Endothelial cell (in vitro differentiated cells): ENCODE data around the gene PTPRE. TPM values are rescaled to one million over a fixed set of nuclear protein-coding genes. Genes with fewer than 3 reads are reported as not detected.

Experiments
- DNase-seq: peaks from one replicate; pipeline ENCODE4 v3.0.0; 2021; ENCODE audit warnings: low spot score
- H3K27ac Mint-ChIP-seq: one replicate; pipeline ENCODE4 v1.8.0; 2021; ENCODE audit warnings: mixed read lengths, inconsistent platforms; ENCODE audit not compliant: unreplicated experiment
- H3K27me3 Mint-ChIP-seq: one replicate; pipeline ENCODE4 v1.8.0; 2021; ENCODE audit warnings: mild to moderate bottlenecking, moderate library complexity, mixed read lengths, inconsistent platforms; ENCODE audit not compliant: unreplicated experiment
- H3K36me3 Mint-ChIP-seq: one replicate; pipeline ENCODE4 v1.8.0; 2021; ENCODE audit warnings: mild to moderate bottlenecking, low read depth, mixed read lengths, inconsistent platforms; ENCODE audit not compliant: unreplicated experiment
- H3K4me1 Mint-ChIP-seq: one replicate; pipeline ENCODE4 v1.8.0; 2021; ENCODE audit warnings: mild to moderate bottlenecking, mixed read lengths, inconsistent platforms; ENCODE audit not compliant: unreplicated experiment
- H3K4me3 Mint-ChIP-seq: one replicate; pipeline ENCODE4 v1.8.0; 2021; ENCODE audit warnings: mild to moderate bottlenecking, mixed read lengths, inconsistent platforms; ENCODE audit not compliant: unreplicated experiment
- H3K9me3 Mint-ChIP-seq: one replicate; pipeline ENCODE4 v1.8.0; 2021; ENCODE audit warnings: mixed read lengths, inconsistent platforms; ENCODE audit not compliant: unreplicated experiment
- CTCF ChIP-seq: fragments of 200-600 bp; sonication (generic); IDR thresholded peaks from one replicate; pipeline ENCODE4 v1.5.0; 2021; ENCODE audit warnings: antibody characterized with exemption; ENCODE audit not compliant: unreplicated experiment
- long read RNA-seq: library from polyadenylated mRNA; unstranded; transcript quantifications from one replicate; pipeline ENCODE4 v2.0.0, GENCODE V29; 2020; ENCODE audit not compliant: unreplicated experiment
- total RNA-seq: library from RNA; stranded (reverse); fragmentation: NEBNext Ultra II Directional; extraction: Animal tissue kit (Norgen Biotek cat#: 25700); gene quantifications from one replicate; pipeline ENCODE4 v1.2.1, GENCODE V29; 2021; ENCODE audit not compliant: unreplicated experiment

Gene PTPRE, protein sequence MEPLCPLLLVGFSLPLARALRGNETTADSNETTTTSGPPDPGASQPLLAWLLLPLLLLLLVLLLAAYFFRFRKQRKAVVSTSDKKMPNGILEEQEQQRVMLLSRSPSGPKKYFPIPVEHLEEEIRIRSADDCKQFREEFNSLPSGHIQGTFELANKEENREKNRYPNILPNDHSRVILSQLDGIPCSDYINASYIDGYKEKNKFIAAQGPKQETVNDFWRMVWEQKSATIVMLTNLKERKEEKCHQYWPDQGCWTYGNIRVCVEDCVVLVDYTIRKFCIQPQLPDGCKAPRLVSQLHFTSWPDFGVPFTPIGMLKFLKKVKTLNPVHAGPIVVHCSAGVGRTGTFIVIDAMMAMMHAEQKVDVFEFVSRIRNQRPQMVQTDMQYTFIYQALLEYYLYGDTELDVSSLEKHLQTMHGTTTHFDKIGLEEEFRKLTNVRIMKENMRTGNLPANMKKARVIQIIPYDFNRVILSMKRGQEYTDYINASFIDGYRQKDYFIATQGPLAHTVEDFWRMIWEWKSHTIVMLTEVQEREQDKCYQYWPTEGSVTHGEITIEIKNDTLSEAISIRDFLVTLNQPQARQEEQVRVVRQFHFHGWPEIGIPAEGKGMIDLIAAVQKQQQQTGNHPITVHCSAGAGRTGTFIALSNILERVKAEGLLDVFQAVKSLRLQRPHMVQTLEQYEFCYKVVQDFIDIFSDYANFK
- 117 TPM for total RNA-seq
- long read RNA-seq, full-length matches to known transcripts: 1 of 54 reads
- long read RNA-seq, partial matches to known transcripts: 12 of 54 reads
- long read RNA-seq, other reads (novel, unspliced or antisense): 41 of 54 reads

DNA sequence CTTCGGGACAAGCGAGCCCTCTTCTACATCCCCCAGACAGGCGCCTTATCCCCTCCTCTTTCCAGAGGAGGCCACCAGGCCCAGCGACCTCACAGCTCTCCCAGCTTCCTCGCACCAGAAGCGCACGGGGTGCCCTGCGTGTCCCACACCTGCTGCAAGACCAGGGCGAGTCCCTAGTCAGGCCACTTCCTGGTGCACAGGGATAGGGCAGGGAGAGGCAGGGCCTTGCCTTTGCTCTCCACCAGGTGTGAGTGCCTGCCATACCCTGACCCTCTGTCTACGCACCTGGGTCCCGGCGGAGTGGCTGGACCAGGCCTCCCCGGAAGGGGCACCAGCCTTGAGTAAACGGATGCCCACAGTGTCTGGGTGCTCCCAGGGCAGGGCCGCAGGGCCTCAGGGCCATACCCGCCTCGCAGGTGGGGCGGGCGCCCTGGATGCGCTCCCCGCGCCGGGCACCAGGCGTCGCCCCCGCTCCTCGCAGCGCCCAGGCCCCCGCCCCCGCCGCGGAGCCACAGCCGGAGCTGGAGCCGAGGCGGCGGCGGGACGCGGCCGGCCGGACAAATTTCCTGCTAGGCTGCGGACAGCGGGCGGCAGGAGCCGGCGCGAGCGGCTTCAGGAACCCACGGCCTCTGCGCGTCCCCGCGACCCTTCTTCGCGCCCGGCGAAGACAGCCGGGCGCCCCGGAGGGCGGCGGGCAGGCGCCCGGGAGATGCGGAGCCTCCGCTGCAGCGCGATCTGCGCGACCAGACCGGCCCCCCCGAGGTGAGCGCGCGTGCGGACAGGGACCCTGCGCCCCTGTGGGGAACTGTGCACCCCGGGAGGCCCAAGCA, at the start of gene PTPRE:
Gene PTPRE (plus strand): TSS at position 556 of the 830 bp plus-strand sequence. CDS start 133,779 bp downstream, outside the sequence.
- H3K27me3 Mint-ChIP-seq: peaks cover 12% of the 10 kb centered on the region
- H3K4me3 Mint-ChIP-seq: peak within 1 kb of the TSS; percentile 88
- peaks cover 24% of the 10 kb centered on the region for H3K36me3 Mint-ChIP-seq
- H3K9me3 Mint-ChIP-seq: no peaks in the 10 kb centered on the region
- H3K4me1 Mint-ChIP-seq: peaks cover 44% of the 10 kb centered on the region
- no peak within 1 kb of the TSS for H3K27ac Mint-ChIP-seq
- DNase-seq: peak; percentile 87
- TF ChIP-seq CTCF: peak; percentile 84

- H3K27me3 Mint-ChIP-seq: no peaks in the 10 kb centered on the region
- no peak overlapping the region for H3K4me3 Mint-ChIP-seq
- no peak overlapping the region for H3K27ac Mint-ChIP-seq
- H3K9me3 Mint-ChIP-seq: peaks cover 11% of the 10 kb centered on the region
- DNase-seq: no peak
- no peak for TF ChIP-seq CTCF
- no peaks in the 10 kb centered on the region for H3K4me1 Mint-ChIP-seq
- peaks cover 17% of the 10 kb centered on the region for H3K36me3 Mint-ChIP-seq
Measured at GRCh38 chr10:127860592-127860991, 46.3 kb upstream of the PTPRE start.

GRCh38 chr10:127863231-127863825, 43.6 kb upstream of the PTPRE start:
- Mint-ChIP-seq H3K4me3 (no peak overlapping the region), H3K27me3 (no peaks in the 10 kb centered on the region), H3K9me3 (peaks cover 11% of the 10 kb centered on the region)

More at GRCh38 chr10:127863231-127863825, 43.6 kb upstream of the PTPRE start:
- H3K4me1 Mint-ChIP-seq: peaks cover 5% of the 10 kb centered on the region
- DNase-seq: no peak
- no peak for TF ChIP-seq CTCF
- H3K27ac Mint-ChIP-seq: no peak overlapping the region
- peaks cover 17% of the 10 kb centered on the region for H3K36me3 Mint-ChIP-seq
